Measurements from ENCODE around the gene MMP24OS. TPM values are rescaled to one million over a fixed set of nuclear protein-coding genes. Genes with fewer than 3 reads are reported as not detected.

MMP24OS gene
- total RNA-seq, 1 experiment from 2014 or later: 10.4 TPM

DNA sequence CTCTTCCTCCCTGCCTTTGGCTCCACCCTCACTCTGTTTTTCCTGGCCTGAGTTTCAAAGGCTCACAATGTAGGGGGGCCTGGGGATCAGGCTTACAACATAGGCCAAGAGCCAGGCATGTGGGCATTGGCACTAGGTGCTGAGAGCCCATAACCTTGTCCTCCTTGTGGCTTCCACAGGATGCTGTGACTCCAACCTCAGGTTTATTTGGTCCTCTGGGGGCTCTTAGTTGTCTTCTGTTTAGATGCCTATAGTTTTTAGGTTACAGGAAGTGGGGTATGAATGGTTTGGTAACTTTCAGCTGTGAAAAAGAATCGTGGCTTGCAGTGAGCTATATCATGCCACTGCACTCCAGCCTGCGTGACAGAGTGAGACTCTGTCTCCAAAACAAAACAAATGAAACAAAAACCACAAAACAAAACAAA, 25.9 kb downstream of the MMP24OS start:
- DNase-seq (ENCODE audit: low spot score): no peak

DNA sequence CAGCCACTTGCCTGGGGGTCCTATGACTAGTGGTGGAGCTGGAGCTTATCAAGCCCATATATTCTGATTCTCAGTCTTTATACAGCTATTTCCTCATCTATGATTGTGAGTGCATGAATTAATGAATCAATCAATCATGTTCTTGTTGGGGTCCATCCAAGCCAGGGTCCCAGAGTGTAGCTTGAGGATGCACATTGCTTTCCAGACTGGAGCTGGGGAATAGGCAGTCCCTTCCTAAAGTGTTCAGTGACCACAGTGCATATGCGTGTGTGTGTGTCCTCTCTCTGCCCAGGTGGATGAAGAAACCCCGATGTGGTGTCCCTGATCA, 26.3 kb downstream of the MMP24OS start:
- no peak for DNase-seq (ENCODE audit: low spot score)

DNA sequence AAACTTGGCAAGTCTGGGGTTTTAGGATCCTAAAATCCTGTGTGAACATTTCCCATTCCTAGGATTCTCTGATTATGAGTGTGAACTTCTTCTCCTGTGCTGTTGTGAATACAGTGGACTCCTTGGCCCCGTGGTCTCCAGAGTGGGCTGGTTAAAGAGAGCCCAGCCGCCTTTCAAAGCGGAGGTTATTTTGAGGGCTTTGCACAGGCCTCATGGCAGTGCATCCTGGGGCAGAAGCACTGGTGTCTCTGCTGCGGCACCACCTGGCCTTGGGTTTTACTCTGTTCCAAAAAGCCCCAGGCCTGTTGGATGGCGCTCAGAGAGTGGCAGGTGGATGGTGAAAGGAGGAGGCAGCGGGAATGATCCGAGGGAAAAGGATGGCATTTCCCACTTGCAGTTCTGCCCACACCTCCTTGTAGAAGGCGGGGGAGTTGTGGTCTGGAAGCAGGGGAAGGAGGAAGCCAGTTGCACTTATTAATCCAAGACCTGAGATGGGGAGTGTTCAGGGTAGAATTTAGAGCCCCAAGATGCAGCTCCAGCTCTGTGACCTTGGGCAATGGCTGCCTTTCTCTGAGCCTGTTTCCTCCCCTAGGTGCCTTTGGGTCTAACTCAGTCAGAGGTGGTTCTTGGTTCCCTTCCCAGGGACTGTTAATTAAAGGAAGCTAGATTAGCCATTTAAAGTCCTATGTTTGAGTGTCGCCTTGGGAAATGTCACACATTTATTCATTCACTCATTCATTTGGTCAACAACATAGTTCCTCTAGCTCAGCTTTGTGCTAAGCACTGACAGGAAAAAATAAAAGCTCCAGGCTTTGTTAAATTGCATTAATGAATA, 29.1 kb downstream of the MMP24OS start:
- DNase-seq (ENCODE audit: low spot score): no peak

DNA sequence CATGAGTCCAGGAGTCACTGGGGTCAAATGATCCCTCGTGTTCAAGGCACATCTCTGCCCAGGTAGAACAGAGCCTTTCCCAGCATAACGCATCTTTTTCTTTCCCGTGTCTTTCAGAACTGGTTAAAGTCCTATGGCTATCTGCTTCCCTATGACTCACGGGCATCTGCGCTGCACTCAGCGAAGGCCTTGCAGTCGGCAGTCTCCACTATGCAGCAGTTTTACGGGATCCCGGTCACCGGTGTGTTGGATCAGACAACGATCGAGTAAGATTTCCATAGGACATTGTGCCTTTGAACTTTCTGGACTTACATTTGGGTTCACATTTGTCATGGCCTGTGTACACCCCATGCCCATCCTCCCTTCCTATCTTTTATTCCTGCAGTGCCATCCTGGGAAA, 31.2 kb downstream of the MMP24OS start:
- DNase-seq (ENCODE audit: low spot score): no peak

- no peak for DNase-seq (ENCODE audit: low spot score)
Observed at GRCh38 chr20:35243986-35244385, 33.9 kb downstream of the MMP24OS start.

GRCh38 chr20:35243317-35243716, 34.6 kb downstream of the MMP24OS start:
- no peak for DNase-seq (ENCODE audit: low spot score)

GRCh38 chr20:35240811-35241293, 37.1 kb downstream of the MMP24OS start:
- no peak for DNase-seq (ENCODE audit: low spot score)

DNA sequence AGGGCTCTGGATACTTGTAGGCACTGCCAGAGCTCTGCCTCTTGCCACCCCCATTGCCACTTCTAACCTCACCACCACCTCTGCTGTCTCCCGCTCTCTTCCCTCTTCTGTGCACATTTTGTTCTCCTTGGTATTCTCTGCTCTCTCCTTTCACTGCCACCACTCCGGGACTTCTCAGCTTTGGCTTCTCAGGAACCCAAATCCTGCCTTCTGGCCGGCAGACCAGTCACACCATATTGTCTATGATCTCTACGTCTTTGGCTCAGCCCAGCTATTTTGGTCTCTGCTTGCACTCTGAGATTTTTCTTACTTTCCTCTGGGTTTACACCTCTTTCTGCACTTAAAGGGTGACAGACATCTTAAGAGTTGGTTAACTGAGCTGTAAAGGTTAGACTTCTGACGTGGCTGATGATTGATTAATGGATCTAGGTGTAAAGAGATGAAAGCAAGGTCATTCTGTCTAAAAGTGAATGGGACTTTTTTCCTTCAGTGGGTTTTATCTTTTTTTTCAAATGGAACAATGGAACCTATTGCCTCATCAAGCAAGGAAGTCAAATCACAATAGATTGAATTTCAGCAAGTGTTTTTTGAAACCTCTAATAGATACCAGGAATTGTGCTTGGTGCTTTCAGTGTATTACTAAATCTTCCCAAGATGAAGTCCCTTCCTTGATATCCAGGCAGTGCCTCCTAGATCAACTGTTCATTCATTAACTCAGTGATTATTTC, 37.7 kb downstream of the MMP24OS start:
- DNase-seq (ENCODE audit: low spot score): no peak

DNA sequence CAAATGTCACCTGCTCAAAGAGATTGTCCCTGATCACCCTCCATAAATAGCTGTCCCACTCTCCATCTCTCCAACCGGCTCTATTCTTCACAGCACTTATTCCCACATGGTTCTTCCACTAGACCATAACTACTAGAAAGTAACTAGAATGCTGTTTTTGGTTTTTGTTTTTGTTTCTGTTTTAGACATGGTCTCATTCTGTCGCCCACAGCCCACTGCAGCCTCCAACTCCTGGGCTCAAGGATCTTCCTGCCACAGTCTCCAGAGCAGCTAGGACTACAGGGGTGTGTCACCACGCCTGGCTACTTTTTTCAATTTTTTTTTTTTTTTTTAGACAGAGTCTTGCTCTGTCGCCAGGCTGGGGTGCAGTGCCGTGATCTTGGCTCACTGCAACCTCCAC, 39.2 kb downstream of the MMP24OS start:
- no peak for DNase-seq (ENCODE audit: low spot score)

- no peak for DNase-seq (ENCODE audit: low spot score)
Observed at GRCh38 chr20:35238170-35238569, 39.8 kb downstream of the MMP24OS start.

- no peak for DNase-seq (ENCODE audit: low spot score)
Observed at GRCh38 chr20:35237486-35237885, 40.4 kb downstream of the MMP24OS start.

GRCh38 chr20:35235881-35236280, 42.0 kb downstream of the MMP24OS start:
- DNase-seq (ENCODE audit: low spot score): no peak

GRCh38 chr20:35232575-35232974, 45.3 kb downstream of the MMP24OS start:
- DNase-seq (ENCODE audit: low spot score): no peak

GRCh38 chr20:35226884-35227681, 50.8 kb downstream of the MMP24OS start:
- no peak for DNase-seq (ENCODE audit: low spot score)

Other genes with a start within 250 kb of the MMP24OS start
- 27.5 and 38.0 TPM in 2 replicates for gene TRPC4AP, start 185.3 kb downstream of the MMP24OS start, total RNA-seq (2014; rRNA removed; shearing (Covaris generic))
- gene EDEM2, start 130.8 kb downstream of the MMP24OS start, total RNA-seq (2014; rRNA removed; shearing (Covaris generic)): 38.7 and 40.1 TPM in 2 replicates
- 112 and 120 TPM in 2 replicates for gene PROCR, start 106.0 kb downstream of the MMP24OS start, total RNA-seq (2014; rRNA removed; shearing (Covaris generic))
- 0.33 and 0.68 TPM in 2 replicates for gene MMP24, start 51.4 kb downstream of the MMP24OS start, total RNA-seq (2014; rRNA removed; shearing (Covaris generic))
- 228 and 244 TPM in 2 replicates for gene EIF6, start 6.7 kb upstream of the MMP24OS start, total RNA-seq (2014; rRNA removed; shearing (Covaris generic))
- not detected in 2 replicates for gene FAM83C, start 14.3 kb upstream of the MMP24OS start, total RNA-seq (2014; rRNA removed; shearing (Covaris generic))
- 19.0 and 22.2 TPM in 2 replicates for gene UQCC1, start 133.9 kb upstream of the MMP24OS start, total RNA-seq (2014; rRNA removed; shearing (Covaris generic))
- gene GDF5, start 160.1 kb upstream of the MMP24OS start, total RNA-seq (2014; rRNA removed; shearing (Covaris generic)): 0.08 and 0.23 TPM in 2 replicates
- 11.5 and 15.3 TPM in 2 replicates for gene CEP250, start 177.5 kb upstream of the MMP24OS start, total RNA-seq (2014; rRNA removed; shearing (Covaris generic))

All from H4 (cell line).